Astrocyte of the spinal cord (primary cell): ENCODE data around the gene CCDC61.

Source experiments
- DNase-seq: peaks from one replicate; pipeline ENCODE4 v3.0.0; 2011; ENCODE audit warnings: low read depth, low spot score
- H3K4me3 ChIP-seq: 2 replicates; pipeline ENCODE4 v1.5.1; 2011; ENCODE audit warnings: low read depth, mild to moderate bottlenecking, low read length, moderate library complexity
- in situ Hi-C: cut with HindIII; loops from 2 replicates; pipeline ENCODE4 v1.10.0; 2017; ENCODE audit warnings: low sequenced_read_pairs
- TF ChIP-seq, protein P1 (sequence below): IDR thresholded peaks from 2 replicates; pipeline ENCODE4 v1.5.1; 2012; ENCODE audit warnings: low read depth, mild to moderate bottlenecking, low read length, inconsistent platforms

Gene CCDC61

DNA sequence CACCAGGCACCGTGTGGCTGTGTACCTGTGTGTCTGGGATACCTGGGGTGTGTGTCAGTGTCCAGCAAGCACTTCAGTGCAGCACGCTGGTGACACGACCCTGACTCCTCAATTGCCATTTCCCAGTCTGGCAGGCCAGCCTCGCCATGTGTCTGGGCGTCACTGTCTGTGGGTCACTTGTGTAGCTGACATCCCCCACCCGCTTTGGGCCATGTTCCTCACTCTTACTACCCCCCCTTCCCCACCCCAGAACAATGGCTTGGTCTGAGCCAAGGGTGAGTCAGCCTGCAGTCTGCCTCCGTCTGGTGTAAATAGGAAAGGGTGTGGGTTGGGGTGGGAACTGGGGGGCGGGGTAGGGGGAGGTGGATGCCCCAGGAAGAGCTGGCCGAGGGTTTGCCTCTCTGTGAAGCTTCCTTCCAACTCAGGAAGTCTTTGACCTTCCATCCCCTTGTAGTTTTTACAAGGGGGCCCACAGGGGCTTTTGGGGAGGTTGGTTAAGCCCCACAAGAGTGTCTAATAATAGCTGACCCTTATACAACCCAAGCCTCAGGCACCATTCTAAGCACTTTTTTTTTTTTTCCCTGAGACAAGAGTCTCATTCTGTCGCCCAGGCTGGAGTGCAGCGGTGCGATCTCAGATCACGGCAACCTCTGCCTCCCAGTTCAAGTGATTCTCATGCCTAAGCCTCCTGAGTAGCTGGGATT lies 39.2 kb upstream of the CCDC61 start:
- in situ Hi-C loops: no loop called here

DNA sequence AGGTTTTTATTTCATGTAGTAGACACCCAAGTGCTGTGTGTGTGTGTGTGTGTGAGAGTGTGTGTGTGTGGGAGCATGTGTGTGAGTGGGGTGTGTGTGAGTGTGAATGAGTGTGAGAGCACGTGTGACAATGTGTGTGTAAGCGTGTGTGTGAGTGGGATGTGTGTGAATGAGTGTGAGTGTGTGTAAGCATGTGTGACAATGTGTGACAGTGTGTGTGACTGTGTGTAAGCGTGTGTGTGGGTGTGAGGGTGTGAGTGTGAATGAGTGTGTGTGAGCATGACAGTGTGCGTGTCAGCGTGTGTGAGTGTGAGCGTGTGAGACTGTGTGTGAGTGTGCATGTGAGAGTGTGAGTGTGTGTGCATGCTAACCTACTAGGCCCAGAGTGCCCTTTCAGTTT lies 36.9 kb upstream of the CCDC61 start:
- H3K4me3 ChIP-seq: no peak overlapping the region
- in situ Hi-C loops: no loop called here
- DNase-seq: no peak

More for the DNA sequence above, 39.2 kb upstream of the CCDC61 start:
- TF ChIP-seq, protein P1, sequence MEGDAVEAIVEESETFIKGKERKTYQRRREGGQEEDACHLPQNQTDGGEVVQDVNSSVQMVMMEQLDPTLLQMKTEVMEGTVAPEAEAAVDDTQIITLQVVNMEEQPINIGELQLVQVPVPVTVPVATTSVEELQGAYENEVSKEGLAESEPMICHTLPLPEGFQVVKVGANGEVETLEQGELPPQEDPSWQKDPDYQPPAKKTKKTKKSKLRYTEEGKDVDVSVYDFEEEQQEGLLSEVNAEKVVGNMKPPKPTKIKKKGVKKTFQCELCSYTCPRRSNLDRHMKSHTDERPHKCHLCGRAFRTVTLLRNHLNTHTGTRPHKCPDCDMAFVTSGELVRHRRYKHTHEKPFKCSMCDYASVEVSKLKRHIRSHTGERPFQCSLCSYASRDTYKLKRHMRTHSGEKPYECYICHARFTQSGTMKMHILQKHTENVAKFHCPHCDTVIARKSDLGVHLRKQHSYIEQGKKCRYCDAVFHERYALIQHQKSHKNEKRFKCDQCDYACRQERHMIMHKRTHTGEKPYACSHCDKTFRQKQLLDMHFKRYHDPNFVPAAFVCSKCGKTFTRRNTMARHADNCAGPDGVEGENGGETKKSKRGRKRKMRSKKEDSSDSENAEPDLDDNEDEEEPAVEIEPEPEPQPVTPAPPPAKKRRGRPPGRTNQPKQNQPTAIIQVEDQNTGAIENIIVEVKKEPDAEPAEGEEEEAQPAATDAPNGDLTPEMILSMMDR: no peak
- DNase-seq: peak; percentile 64
- no peak overlapping the region for H3K4me3 ChIP-seq

DNA sequence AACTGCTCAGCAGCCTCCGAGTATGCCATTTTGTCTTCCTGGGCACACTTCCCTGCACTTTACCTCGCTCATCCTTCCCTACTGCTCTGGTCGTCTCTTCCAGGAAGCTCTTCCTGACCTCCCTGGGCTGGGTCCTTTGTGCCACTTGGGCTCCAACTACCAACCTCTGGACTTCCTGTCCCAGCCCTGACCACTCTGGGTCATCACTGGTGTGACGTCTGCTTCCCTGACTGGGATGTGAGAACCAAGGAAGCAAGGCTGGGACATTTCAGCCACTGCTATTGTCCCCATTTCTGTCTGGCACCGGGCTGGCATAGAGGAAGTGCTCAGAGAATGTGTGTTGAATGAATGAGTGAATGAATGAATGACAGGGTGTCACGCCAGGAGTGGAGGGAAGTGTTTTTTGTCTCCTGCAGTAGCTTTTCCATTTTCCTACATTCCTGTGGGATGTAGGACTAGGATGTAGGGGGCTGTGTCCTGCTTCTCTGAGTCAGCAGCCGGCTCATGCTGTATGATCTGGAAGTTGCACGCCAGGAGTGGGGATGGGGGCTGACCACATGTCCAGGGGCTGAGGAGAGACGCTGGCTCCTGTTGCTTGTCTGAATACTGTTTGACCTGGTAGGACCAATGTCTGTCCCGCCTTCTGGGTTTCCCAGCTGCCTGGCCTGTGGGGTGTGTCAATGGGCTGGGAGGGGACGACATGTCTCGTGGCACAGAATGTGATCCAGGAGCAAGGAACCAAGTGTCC lies 36.3 kb upstream of the CCDC61 start:
- H3K4me3 ChIP-seq: no peak overlapping the region
- in situ Hi-C loops: no loop called here
- TF ChIP-seq, protein P1: no peak
- peak; percentile 6 for DNase-seq

More for the DNA sequence above, 36.9 kb upstream of the CCDC61 start:
- TF ChIP-seq, protein P1: no peak

DNA sequence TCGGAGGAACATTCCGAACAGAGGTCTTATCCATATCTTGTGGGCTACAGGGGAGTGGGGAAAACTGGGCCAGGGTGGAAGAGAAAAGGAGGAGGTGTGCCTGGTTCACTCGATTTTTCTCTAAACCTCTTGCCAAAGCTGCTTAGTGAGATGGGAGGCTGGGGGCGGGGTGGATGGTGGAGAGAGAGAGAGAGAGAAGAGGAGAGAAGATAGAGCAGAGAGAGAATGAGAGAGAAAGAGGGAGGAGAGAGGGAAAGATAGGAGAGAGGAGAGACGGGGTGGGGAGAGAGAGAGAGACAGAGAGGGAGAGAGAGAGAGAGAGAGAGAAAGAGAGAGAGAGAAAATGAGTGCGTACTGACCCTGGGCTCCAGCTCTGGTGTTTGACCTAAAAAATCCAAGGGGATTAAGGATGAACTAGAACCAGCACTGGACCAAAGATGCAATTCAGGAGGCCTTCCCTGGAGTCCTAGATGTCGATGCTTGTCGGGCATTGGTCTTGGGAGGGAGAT lies 35.7 kb upstream of the CCDC61 start:
- H3K4me3 ChIP-seq: no peak overlapping the region
- DNase-seq: no peak
- TF ChIP-seq, protein P1: no peak
- in situ Hi-C loops: no loop called here

DNA sequence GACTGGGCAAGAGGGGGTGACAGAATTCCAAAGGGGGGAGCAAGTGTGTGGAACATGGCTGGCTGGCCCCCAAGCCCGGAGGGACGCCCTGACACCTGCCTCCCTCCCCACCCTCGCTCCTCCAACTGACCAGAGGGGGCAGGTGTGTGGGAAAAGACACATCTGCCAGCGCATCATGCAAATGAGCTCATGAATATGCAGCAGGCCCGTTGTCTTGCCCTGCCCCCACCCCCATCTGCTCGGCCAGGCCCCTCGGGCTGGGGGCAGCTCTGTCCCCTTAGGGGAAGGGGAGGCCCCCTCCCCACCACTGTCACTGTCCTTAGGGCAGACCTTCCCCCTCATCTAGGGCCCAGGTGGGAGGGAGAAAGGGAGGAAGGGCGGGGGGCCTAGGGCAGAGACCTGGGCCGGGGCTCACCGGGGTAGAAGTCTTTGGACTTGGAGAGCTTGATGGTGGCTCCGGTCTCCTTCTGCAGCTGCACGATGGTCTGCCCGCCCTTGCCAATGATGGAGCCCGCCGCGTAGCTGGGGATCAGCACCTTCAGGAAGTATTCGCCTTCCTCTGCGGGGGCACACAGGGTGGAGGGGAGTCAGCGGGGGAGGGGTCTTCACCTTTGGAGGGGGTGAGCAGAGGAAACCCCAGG lies 34.6 kb upstream of the CCDC61 start:
- H3K4me3 ChIP-seq: no peak overlapping the region
- no peak for DNase-seq
- TF ChIP-seq, protein P1: no peak
- in situ Hi-C loops: no loop called here

DNA sequence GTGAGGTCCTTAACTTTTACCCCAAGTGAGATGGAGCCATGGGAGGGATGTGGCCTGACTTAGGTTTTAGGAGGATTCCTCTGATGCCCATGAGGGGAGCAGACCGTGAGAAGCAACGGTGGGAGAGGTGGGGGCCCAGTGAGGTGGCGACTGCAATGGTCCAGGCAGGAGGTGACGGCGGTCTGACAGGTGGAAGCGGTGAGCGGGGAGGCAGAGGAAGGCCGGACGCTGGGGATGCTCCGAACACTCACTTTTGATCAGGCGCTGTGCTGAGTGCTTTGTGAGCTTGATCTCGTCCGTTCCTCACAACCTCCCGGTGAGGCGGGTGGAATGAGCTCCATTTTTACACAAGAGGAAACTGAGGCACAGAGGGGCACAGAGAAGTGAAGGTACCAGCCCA lies 33.2 kb upstream of the CCDC61 start:
- H3K4me3 ChIP-seq: no peak overlapping the region
- no peak for DNase-seq
- in situ Hi-C loops: no loop called here
- TF ChIP-seq, protein P1: no peak
